ENCODE measurements around the gene ZFHX3.

DNA sequence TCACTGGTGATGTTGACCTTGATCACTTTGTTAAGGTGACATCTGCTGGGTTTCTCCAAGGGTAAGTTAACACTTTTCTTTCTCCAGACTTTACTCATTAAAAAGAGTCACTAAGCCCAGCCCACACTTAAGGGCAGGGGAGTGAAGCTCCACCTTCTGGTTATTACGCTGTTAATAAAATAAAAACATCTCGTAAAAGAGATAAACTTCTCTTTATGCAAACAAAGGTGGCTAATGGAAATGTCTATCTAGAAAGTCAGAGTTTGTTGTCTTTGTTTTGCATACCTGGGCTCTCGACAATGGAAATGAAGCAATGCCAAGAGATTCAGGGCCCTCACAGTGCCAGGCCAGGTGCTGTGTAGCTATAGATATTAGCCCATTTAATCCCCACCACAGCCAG lies 134.4 kb downstream of the ZFHX3 start:
- TF ChIP-seq EZH2phosphoT487 (IDR thresholded peaks at IDR 0.05; ENCODE audit: insufficient read depth, low read depth) (no peak), EZH2 (IDR thresholded peaks at IDR 0.05; ENCODE audit: insufficient read depth, poor library complexity, severe bottlenecking) (no peak)

Measured in GM23248 (cell line).